ENCODE results near the gene NEDD4L.

Gene NEDD4L

GRCh38 chr18:58299135-58299473 lies 255.1 kb downstream of the NEDD4L start:
- ATAC-seq: no peak

GRCh38 chr18:58299936-58300335 lies 255.9 kb downstream of the NEDD4L start:
- no peak for ATAC-seq

- peak in 1 of 2 donors; percentile 77 for ATAC-seq
Measured at GRCh38 chr18:58300867-58301266, 256.8 kb downstream of the NEDD4L start.

GRCh38 chr18:58302811-58303210 lies 258.8 kb downstream of the NEDD4L start:
- peak in 1 of 2 donors; percentile 12 for ATAC-seq

GRCh38 chr18:58303363-58303762 lies 259.3 kb downstream of the NEDD4L start:
- peak; percentile 78 to 88 for ATAC-seq

GRCh38 chr18:58305792-58306191 lies 261.8 kb downstream of the NEDD4L start:
- ATAC-seq: no peak

- no peak for ATAC-seq
Measured at GRCh38 chr18:58307441-58307840, 263.4 kb downstream of the NEDD4L start.

GRCh38 chr18:58308463-58308862 lies 264.4 kb downstream of the NEDD4L start:
- no peak for ATAC-seq

GRCh38 chr18:58309099-58309498 lies 265.1 kb downstream of the NEDD4L start:
- no peak for ATAC-seq

- no peak for ATAC-seq
Measured at GRCh38 chr18:58309610-58310239, 265.7 kb downstream of the NEDD4L start.

GRCh38 chr18:58310517-58310916 lies 266.5 kb downstream of the NEDD4L start:
- peak; percentile 50 to 62 for ATAC-seq

GRCh38 chr18:58311390-58311789 lies 267.4 kb downstream of the NEDD4L start:
- no peak for ATAC-seq

GRCh38 chr18:58313491-58314032 lies 269.5 kb downstream of the NEDD4L start:
- no peak for ATAC-seq

GRCh38 chr18:58314284-58314683 lies 270.3 kb downstream of the NEDD4L start:
- peak; percentile 12 to 28 for ATAC-seq

GRCh38 chr18:58315041-58315440 lies 271.0 kb downstream of the NEDD4L start:
- ATAC-seq: no peak

- no peak for ATAC-seq
Measured at GRCh38 chr18:58315739-58316215, 271.8 kb downstream of the NEDD4L start.

- ATAC-seq: peak; percentile 47 to 50
Measured at GRCh38 chr18:58316396-58317342, 272.6 kb downstream of the NEDD4L start.

GRCh38 chr18:58319719-58320118 lies 275.7 kb downstream of the NEDD4L start:
- no peak for ATAC-seq

- ATAC-seq: no peak
Measured at GRCh38 chr18:58320907-58321561, 277.0 kb downstream of the NEDD4L start.

GRCh38 chr18:58321986-58322385 lies 278.0 kb downstream of the NEDD4L start:
- peak; percentile 92 to 97 for ATAC-seq

- no peak for ATAC-seq
Measured at GRCh38 chr18:58322464-58322863, 278.4 kb downstream of the NEDD4L start.

- ATAC-seq: no peak
Measured at GRCh38 chr18:58323866-58324762, 280.1 kb downstream of the NEDD4L start.

Data from activated CD4-positive, CD25-positive, alpha-beta regulatory T cell treated with anti-CD3 and anti-CD28 coated beads, Interleukin-2, amount 50 U/mL, for 24 hours (primary cell).